A673 (cell line): ENCODE measurements around the gene SEMA5B. TPM values are rescaled to one million over a fixed set of nuclear protein-coding genes. Genes with fewer than 3 reads are reported as not detected.

ENCODE experiments used
- BruUV-seq: library from RNA; stranded (reverse); fragments of 400-500 nt; replicated peaks from 2 replicates; lab custom pipeline; 2021; lab: Mats Ljungman, UMichigan
- CTCF ChIA-PET: fragments of 300-600 bp; sonication (Branson Sonifier 250); formaldehyde crosslinking; loops from one replicate; lab custom pipeline; 2022; ENCODE audit warnings: antibody characterized with exemption; lab: Charles Lee
- POLR2A ChIA-PET: fragments of 300-600 bp; sonication (Branson Sonifier 250); formaldehyde crosslinking; loops from one replicate; lab custom pipeline; 2022; ENCODE audit warnings: antibody characterized with exemption; ENCODE audit not compliant: low non-redundant PET; lab: Charles Lee
- DNase-seq: peaks from one replicate; pipeline ENCODE4 v3.0.0-alpha.2; 2015; ENCODE audit warnings: low spot score
- H3K27ac ChIP-seq: fragments of 200-600 bp; sonication (generic); 2 replicates; pipeline ENCODE4 v1.5.1; 2016; ENCODE audit warnings: mixed run types, low read depth, mild to moderate bottlenecking, mixed read lengths, antibody characterized with exemption, low read length; ENCODE audit not compliant: poor library complexity, severe bottlenecking
- H3K27me3 ChIP-seq: fragments of 200-600 bp; sonication (generic); replicated peaks from 2 replicates; pipeline ENCODE4 v1.6.1; 2017; ENCODE audit warnings: mixed run types, low read depth, mild to moderate bottlenecking, mixed read lengths, antibody characterized with exemption, low read length; ENCODE audit not compliant: insufficient read depth, poor library complexity
- H3K36me3 ChIP-seq: fragments of 200-600 bp; sonication (generic); 2 replicates; pipeline ENCODE4 v1.6.1; 2016; ENCODE audit warnings: mixed run types, mild to moderate bottlenecking, mixed read lengths, antibody characterized with exemption, low read length; ENCODE audit not compliant: insufficient read depth, poor library complexity, severe bottlenecking
- H3K4me1 ChIP-seq: fragments of 200-600 bp; sonication (generic); 2 replicates; pipeline ENCODE4 v1.6.1; 2017; ENCODE audit warnings: mixed run types, mild to moderate bottlenecking, mixed read lengths, antibody characterized with exemption, low read length; ENCODE audit not compliant: insufficient read depth, poor library complexity, severe bottlenecking
- H3K4me3 ChIP-seq: fragments of 200-600 bp; sonication (generic); 2 replicates; pipeline ENCODE4 v1.5.1; 2016; ENCODE audit warnings: low read depth, mixed run types, mild to moderate bottlenecking, mixed read lengths, low read length; ENCODE audit not compliant: poor library complexity, severe bottlenecking
- H3K9me3 ChIP-seq: fragments of 200-600 bp; sonication (generic); 2 replicates; pipeline ENCODE4 v1.6.1; 2016; ENCODE audit warnings: mixed run types, low read depth, mild to moderate bottlenecking, mixed read lengths, antibody characterized with exemption, low read length; ENCODE audit not compliant: poor library complexity, severe bottlenecking
- CTCF ChIP-seq: fragments of 300-800, 200-600 bp; sonication (generic); conservative IDR thresholded peaks from 2 replicates; pipeline ENCODE4 v1.5.1; 2017; ENCODE audit warnings: low read depth, mild to moderate bottlenecking, antibody characterized with exemption, low read length, moderate library complexity, mixed read lengths
- EZH2 ChIP-seq: fragments of 200-600 bp; sonication (generic); IDR thresholded peaks from 2 replicates; pipeline ENCODE4 v1.6.1; 2017; ENCODE audit warnings: borderline replicate concordance, low read depth, mild to moderate bottlenecking, mixed read lengths, antibody characterized with exemption, low read length; ENCODE audit not compliant: poor library complexity, severe bottlenecking
- intact Hi-C: fragments of 100-400 bp; cut with micrococcal nuclease; formaldehyde crosslinking; loops from one replicate; pipeline ENCODE4 v1.10.0; 2022; ENCODE audit not compliant: unreplicated experiment
- total RNA-seq: library from RNA; stranded (reverse); gene quantifications from 2 replicates; pipeline ENCODE4 v1.2.3, GENCODE V29; 2021

Gene SEMA5B
- total RNA-seq, 1 experiment from 2014 or later: 7.6 TPM

DNA sequence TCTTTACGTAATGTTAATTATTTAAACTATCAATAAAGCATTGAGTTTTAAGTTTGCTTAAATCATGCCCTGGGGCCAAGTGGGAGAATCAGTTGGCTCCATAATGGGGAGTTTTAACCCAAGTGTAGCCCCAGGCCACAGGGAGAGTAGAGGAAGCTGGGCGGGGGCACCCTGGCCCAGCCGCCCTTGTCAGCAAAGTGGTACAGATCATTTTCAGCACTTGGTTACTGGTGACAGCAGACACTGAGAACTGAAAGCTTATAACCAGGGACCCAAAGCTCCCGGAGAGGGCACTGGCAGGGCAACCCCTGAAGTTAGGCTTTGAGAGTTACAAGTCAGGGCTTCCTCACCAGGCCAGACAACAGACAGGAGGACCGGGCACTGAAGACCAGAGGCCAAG is 90.6 kb downstream of the SEMA5B start:
- Histone ChIP-seq H3K4me1 (peaks cover 6% of the 10 kb centered on the region), H3K27me3 (peaks cover 54% of the 10 kb centered on the region), H3K4me3 (no peak overlapping the region), H3K27ac (no peak overlapping the region), H3K9me3 (no peaks in the 10 kb centered on the region), H3K36me3 (no peaks in the 10 kb centered on the region)
- no peak for DNase-seq
- POLR2A ChIA-PET: no interaction called here
- no TSS peak for BruUV-seq
- intact Hi-C loops: no loop called here
- CTCF ChIA-PET: no interaction called here
- TF ChIP-seq CTCF (no peak), EZH2 (no peak)

DNA sequence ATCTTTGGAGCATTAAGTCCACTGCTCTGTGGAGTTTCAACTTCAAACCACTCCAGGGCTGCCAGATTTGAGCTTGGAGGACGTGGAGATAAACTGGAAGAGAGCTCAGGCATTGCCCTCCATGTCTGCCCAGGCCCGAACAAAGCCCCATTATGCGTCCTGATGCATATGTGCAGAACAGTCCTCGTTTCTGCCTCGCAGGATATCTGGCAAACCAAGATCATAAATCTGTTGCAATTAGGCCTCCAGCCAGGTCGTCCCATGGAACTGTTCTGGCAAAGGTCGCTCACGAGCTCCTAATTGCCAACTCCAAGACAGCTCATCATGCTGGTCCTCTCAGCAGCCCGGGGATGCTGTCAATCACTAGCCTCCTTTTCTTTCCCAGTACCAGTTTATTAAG is 91.2 kb downstream of the SEMA5B start:
- Histone ChIP-seq H3K9me3 (no peaks in the 10 kb centered on the region), H3K4me3 (no peak overlapping the region), H3K27ac (no peak overlapping the region), H3K27me3 (peaks cover 55% of the 10 kb centered on the region), H3K36me3 (no peaks in the 10 kb centered on the region), H3K4me1 (peaks cover 6% of the 10 kb centered on the region)
- TF ChIP-seq CTCF: no peak
- TF ChIP-seq EZH2: no peak
- intact Hi-C loops: no loop called here
- no TSS peak for BruUV-seq
- ChIA-PET CTCF (no interaction called here), POLR2A (interaction anchor here (0.5 kb wide), 1 partner anchor 122 kb away, joined by 3 read pairs; no protein-coding TSS in a partner anchor)
- no peak for DNase-seq

DNA sequence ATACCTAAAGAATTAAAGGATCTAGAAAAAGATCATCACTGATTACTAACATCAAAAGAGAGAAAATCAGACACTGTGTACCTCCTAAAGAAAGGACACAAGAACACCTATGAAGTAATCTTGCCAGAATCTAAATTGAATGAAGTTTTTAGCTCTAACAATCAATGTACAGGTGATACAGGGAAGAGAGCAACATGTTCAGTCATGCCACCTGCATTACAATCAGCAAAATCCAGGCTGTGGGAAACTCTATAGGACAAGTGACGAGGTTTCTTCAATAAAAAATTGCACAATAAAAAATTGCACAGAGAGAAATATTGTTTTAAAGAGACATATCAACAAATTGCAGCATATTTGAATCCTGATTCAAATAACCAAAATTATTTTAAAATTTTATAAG is 93.3 kb downstream of the SEMA5B start:
- intact Hi-C loops: no loop called here
- Histone ChIP-seq H3K4me1 (no peaks in the 10 kb centered on the region), H3K27ac (no peak overlapping the region), H3K27me3 (peaks cover 58% of the 10 kb centered on the region), H3K9me3 (no peaks in the 10 kb centered on the region), H3K36me3 (no peaks in the 10 kb centered on the region), H3K4me3 (no peak overlapping the region)
- no TSS peak for BruUV-seq
- ChIA-PET CTCF (no interaction called here), POLR2A (no interaction called here)
- TF ChIP-seq EZH2 (no peak), CTCF (no peak)
- no peak for DNase-seq
